DOHH2 (cell line): Measurements from ENCODE around the gene DUSP28.

Experiments
- H3F3A ChIP-seq: fragments of 200-600 bp; sonication (generic), shearing (Covaris generic); 2 replicates; pipeline ENCODE4 v1.6.0; 2016; ENCODE audit warnings: antibody characterized with exemption, mild to moderate bottlenecking; ENCODE audit not compliant: control insufficient read depth, insufficient read depth
- H3K27ac ChIP-seq: fragments of 200-600 bp; sonication (generic); 2 replicates; pipeline ENCODE4 v1.5.1; 2014; ENCODE audit warnings: low read depth, mild to moderate bottlenecking, low read length, moderate library complexity
- H3K27me3 ChIP-seq: fragments of 200-600 bp; sonication (generic); 2 replicates; pipeline ENCODE4 v1.6.1; 2014; ENCODE audit warnings: mild to moderate bottlenecking, low read length, mixed read lengths; ENCODE audit not compliant: control insufficient read depth
- H3K36me3 ChIP-seq: fragments of 200-600 bp; sonication (generic); 2 replicates; pipeline ENCODE4 v1.6.1; 2014; ENCODE audit warnings: mild to moderate bottlenecking, low read length, moderate library complexity, mixed read lengths; ENCODE audit not compliant: control insufficient read depth
- H3K4me1 ChIP-seq: fragments of 200-600 bp; sonication (generic); 2 replicates; pipeline ENCODE4 v1.6.1; 2014; ENCODE audit warnings: mild to moderate bottlenecking, low read length, mixed read lengths; ENCODE audit not compliant: control insufficient read depth
- H3K4me2 ChIP-seq: fragments of 200-600 bp; sonication (generic); 2 replicates; pipeline ENCODE4 v1.6.0; 2014; ENCODE audit warnings: mild to moderate bottlenecking, low read length, moderate library complexity
- H3K4me3 ChIP-seq: fragments of 200-600 bp; sonication (generic); 2 replicates; pipeline ENCODE4 v1.5.1; 2014; ENCODE audit warnings: mild to moderate bottlenecking, low read length, mixed read lengths
- H3K79me2 ChIP-seq: fragments of 200-600 bp; sonication (generic); 2 replicates; pipeline ENCODE4 v1.6.1; 2014; ENCODE audit warnings: mild to moderate bottlenecking, low read length, mixed read lengths; ENCODE audit not compliant: control insufficient read depth
- H3K9me2 ChIP-seq: fragments of 200-600 bp; sonication (generic); replicated peaks from 2 replicates; pipeline ENCODE4 v1.6.1; 2014; ENCODE audit warnings: mild to moderate bottlenecking, low read length, mixed read lengths; ENCODE audit not compliant: control insufficient read depth
- H3K9me3 ChIP-seq: fragments of 200-600 bp; sonication (generic); 2 replicates; pipeline ENCODE4 v1.6.1; 2014; ENCODE audit warnings: antibody characterized with exemption, low read length, mixed read lengths; ENCODE audit not compliant: control insufficient read depth, insufficient read depth
- H4K20me1 ChIP-seq: fragments of 200-600 bp; sonication (generic); 2 replicates; pipeline ENCODE4 v1.6.0; 2014; ENCODE audit warnings: low read depth, mild to moderate bottlenecking, antibody characterized with exemption, low read length, moderate library complexity; ENCODE audit not compliant: control insufficient read depth, insufficient read depth
- EZH2phosphoT487 ChIP-seq: fragments of 200-600 bp; sonication (generic); IDR thresholded peaks from 2 replicates; pipeline ENCODE4 v1.6.1; 2017; ENCODE audit warnings: borderline replicate concordance, mild to moderate bottlenecking, antibody characterized with exemption, low read length, moderate library complexity, mixed read lengths
- TF ChIP-seq, protein P1 (sequence below): fragments of 200-600 bp; sonication (generic); IDR thresholded peaks from one replicate; pipeline ENCODE4 v1.5.1; 2014; ENCODE audit warnings: antibody characterized with exemption, mild to moderate bottlenecking, low read depth, low read length; ENCODE audit not compliant: poor library complexity, severe bottlenecking

The DUSP28 gene

DNA sequence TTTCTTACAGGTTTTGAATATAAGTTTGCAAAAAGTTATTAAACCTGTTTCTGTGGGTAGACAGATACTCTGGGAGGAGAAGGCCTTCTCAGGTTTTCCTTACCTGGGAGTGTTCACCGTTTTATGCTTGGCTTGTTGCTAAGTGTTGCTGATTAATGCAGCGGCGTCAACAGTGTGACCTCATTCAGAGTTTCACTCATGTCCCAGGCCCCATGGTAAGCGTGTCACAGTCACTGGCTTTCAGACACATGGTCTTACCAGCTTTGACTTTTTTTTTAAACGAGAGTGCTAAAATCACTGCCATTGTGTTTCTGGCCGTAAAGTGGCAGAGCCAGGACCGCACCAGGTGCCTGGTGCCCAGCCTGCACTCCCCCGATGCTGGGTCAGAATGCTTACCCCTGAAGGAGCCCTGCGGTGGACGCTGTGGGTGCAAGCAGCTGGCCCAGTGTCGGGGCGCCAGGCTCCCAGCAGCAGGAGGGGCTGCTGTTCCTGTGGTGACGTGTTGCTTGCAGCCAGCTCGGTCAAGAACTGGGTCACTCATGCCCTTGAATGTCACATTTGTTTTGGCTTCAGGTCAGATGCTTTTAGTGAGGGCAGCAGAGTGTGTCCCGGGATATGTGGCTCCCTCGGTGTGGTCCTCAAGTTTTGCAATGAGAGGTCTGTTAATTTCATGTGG lies 29.8 kb downstream of the DUSP28 start:
- no peak overlapping the region for H3K27ac ChIP-seq

DNA sequence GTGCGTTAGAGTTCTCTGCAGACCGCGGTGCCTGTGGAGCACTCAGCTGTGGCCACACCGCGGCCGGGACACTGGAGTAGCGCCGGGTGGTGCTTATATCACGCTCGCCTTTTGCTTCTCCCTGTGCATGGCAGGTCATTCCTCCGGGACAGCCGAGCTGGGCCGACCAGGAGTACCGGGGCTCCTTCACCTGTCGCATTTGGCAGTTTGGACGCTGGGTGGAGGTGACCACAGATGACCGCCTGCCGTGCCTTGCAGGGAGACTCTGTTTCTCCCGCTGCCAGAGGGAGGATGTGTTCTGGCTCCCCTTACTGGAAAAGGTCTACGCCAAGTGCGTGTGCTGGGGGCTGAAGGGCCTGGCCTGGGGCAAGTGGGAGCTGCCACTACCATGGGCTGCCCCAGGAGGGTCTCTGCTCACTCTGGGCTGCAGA lies 30.5 kb downstream of the DUSP28 start:
- no peak overlapping the region for H3K4me2 ChIP-seq
- peaks cover 16% of the 10 kb centered on the region for H3K4me1 ChIP-seq
- H3K9me3 ChIP-seq, result no peaks in the 10 kb centered on the region
- H3K27ac ChIP-seq, result no peak overlapping the region
- peaks cover 4% of the 10 kb centered on the region for H3F3A ChIP-seq
- no peaks in the 10 kb centered on the region for H3K9me2 ChIP-seq
- no peaks in the 10 kb centered on the region for H3K27me3 ChIP-seq
- peaks cover 88% of the 10 kb centered on the region for H3K79me2 ChIP-seq
- H3K36me3 ChIP-seq, result peaks cover 40% of the 10 kb centered on the region
- no peak overlapping the region for H3K4me3 ChIP-seq
- no peak for TF ChIP-seq EZH2phosphoT487
- TF ChIP-seq, protein P1, sequence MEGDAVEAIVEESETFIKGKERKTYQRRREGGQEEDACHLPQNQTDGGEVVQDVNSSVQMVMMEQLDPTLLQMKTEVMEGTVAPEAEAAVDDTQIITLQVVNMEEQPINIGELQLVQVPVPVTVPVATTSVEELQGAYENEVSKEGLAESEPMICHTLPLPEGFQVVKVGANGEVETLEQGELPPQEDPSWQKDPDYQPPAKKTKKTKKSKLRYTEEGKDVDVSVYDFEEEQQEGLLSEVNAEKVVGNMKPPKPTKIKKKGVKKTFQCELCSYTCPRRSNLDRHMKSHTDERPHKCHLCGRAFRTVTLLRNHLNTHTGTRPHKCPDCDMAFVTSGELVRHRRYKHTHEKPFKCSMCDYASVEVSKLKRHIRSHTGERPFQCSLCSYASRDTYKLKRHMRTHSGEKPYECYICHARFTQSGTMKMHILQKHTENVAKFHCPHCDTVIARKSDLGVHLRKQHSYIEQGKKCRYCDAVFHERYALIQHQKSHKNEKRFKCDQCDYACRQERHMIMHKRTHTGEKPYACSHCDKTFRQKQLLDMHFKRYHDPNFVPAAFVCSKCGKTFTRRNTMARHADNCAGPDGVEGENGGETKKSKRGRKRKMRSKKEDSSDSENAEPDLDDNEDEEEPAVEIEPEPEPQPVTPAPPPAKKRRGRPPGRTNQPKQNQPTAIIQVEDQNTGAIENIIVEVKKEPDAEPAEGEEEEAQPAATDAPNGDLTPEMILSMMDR, result no peak
- H4K20me1 ChIP-seq, result peaks cover 13% of the 10 kb centered on the region

More for the DNA sequence above, 29.8 kb downstream of the DUSP28 start:
- TF ChIP-seq, protein P1, result no peak
- TF ChIP-seq EZH2phosphoT487, result no peak
- H3K4me1 ChIP-seq, result peaks cover 22% of the 10 kb centered on the region
- peaks cover 88% of the 10 kb centered on the region for H3K79me2 ChIP-seq
- H3K27me3 ChIP-seq, result no peaks in the 10 kb centered on the region
- H4K20me1 ChIP-seq, result peaks cover 13% of the 10 kb centered on the region
- H3K9me3 ChIP-seq, result no peaks in the 10 kb centered on the region
- H3F3A ChIP-seq, result peaks cover 11% of the 10 kb centered on the region
- no peaks in the 10 kb centered on the region for H3K9me2 ChIP-seq
- no peak overlapping the region for H3K4me3 ChIP-seq
- H3K4me2 ChIP-seq, result no peak overlapping the region
- H3K36me3 ChIP-seq, result peaks cover 44% of the 10 kb centered on the region

DNA sequence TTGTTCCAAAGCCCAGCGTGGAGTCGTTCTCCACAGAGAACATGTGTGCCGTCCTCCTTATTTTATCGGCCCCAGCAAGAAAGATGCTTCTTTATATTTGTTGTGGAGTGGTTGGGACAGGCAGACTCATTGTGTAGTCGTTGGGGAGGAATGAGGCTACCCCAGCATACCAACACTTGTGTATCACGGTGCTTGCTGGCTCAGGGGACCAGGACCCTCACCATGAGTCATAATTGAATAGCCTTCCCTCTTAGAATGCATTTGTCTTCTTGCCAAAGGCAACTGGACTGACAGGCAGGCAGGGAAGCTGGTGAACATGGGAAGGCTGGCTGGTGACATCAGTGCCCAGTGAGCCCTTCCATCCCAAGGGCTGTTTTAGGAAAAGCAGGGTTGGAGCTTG lies 31.1 kb downstream of the DUSP28 start:
- Histone ChIP-seq H3K4me3 (no peak overlapping the region), H3K4me2 (no peak overlapping the region), H3K79me2 (peaks cover 89% of the 10 kb centered on the region), H3K36me3 (peaks cover 39% of the 10 kb centered on the region), H3K9me2 (no peaks in the 10 kb centered on the region), H3K27ac (no peak overlapping the region), H3F3A (no peaks in the 10 kb centered on the region), H3K4me1 (peaks cover 16% of the 10 kb centered on the region), H3K27me3 (no peaks in the 10 kb centered on the region), H4K20me1 (peaks cover 13% of the 10 kb centered on the region), H3K9me3 (no peaks in the 10 kb centered on the region)
- TF ChIP-seq EZH2phosphoT487, result no peak
- TF ChIP-seq, protein P1, result no peak
